ENCODE data around the gene PIP5K1B.
A peak's percentile ranks its signal among the peaks of the same experiment; 100 is the strongest.

Gene PIP5K1B

DNA sequence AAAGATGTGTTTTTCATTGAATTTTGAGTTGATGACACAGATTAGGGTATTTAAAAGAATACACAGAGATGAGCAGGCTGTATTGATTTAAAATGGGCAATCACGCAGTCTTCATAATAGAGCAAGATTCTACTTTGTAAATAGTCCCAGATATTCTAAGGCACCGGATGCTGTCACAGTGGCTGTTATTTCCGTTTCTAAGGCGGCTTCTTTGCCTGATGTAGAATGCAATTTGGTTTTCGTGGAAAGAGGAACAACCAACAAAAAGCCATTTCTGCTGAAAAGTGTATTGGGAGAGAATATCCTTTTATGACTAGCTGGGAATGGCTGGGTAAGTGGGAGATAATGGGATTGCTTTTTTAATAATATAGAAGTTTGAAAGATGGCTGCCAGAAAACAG lies 291.4 kb downstream of the PIP5K1B start:
- peak; percentile 36 to 70 (median 56) for DNase-seq

DNA sequence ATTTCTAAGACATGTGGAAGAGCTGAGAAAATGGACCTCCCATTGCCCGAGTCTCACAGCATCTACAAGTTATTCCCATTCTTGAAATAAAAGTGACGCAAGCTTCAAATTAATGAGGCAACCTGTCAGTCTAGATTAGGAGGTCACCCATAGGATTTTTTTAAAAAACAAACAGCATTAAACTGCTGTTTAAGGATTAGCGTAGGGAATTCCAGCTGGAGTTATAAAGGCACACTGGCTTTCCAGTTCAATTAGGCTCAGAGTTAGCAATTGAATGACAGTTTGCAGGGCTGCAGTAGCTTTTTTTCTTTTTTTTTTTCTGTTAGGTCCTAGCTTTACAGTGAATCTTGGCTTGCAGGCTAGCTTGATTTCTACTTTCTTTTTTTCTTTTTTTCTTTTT lies 292.6 kb downstream of the PIP5K1B start:
- no peak for DNase-seq

DNA sequence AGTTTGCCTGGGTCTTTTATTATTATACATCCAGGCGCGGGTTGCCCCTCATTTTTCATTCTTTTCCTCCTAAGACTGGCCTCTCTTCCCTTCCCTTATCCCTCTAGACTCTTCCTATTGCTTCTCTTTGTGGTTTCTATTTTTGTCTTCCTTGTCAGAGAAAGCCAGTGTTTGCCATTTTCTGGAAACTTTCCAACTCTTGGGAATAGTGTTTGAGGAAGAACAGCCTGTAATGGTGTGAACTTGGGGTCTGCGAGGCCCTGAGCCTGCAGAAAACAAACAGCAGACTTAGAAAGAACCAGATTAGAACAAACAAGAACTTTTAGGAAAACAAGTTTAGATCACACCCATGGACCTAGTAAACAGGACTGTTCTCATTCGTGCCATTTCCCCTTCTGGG lies 293.3 kb downstream of the PIP5K1B start:
- DNase-seq = peak in 1 of 4 experiments; percentile 30

DNA sequence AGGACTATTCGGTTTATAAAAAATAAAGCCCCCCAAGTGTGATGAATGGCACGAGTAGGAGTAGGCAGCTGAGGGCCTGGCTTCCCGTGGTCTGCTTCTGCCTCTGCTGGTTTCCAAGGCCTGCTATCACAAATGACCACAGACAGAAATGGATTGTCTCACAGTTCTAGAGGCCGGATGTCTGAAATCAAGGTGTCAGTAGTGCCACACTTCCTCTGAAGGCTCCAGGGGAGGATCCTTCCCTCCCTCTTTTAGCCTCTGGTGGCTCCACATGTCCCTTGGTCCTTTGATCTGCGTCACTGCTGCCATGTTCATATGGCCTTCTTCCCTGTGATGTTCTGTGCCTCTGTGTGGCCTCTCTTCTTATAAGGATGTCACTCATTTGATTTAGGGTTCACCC lies 293.8 kb downstream of the PIP5K1B start:
- DNase-seq = no peak

DNA sequence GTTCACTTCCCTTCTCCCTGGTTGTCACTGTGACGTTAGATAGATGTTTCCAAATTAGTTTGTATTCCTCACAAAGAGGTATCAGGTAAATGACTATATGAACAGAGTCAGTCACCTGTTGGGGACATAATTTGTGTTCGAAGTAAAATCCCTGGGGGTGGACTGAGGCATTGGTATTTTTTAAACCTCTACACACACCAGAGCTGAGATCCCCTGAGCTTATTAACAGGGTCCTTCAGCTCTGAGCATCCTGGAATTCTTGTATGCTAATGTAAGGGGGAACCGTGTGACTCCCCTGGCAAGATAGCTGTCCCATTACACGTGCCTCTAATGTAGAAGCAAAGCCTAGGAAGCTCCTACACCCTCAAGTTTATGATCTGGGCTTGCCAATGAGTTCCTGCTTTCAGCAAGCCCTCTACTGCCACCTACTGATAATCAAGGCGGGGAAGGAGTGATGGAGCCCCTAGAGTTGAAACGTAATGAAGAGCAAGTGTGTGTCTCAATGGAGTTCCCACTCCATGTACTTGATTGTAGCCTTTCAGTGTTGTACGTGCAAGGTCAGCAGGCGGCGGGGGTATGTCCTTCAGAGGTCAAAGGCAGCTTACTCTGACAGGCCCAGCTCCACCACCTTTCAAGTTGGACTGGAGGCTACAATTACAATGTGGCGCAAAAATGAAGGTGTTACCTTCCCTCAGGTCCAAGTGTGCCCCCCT lies 294.5 kb downstream of the PIP5K1B start:
- DNase-seq = peak; percentile 79 to 90 (median 86)

DNA sequence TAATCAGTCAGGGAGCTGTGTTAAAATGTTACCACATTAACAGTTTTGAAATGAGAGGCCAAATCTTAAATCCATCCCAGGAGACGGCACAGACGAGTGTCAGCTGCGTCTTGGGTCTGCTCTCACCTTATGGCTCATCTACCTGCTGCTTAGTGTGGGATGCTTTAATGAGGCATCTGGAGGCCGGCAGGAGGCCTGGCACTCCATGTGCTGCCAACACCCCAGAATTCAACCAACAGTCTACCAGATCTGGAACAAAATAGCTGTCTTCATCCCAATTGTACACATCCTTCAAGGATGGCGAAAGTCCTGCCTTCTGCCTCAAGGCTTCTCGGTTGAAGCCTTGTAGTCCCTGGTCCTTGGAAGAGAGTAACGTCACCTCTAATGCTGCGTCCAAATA lies 296.9 kb downstream of the PIP5K1B start:
- no peak for DNase-seq

DNA sequence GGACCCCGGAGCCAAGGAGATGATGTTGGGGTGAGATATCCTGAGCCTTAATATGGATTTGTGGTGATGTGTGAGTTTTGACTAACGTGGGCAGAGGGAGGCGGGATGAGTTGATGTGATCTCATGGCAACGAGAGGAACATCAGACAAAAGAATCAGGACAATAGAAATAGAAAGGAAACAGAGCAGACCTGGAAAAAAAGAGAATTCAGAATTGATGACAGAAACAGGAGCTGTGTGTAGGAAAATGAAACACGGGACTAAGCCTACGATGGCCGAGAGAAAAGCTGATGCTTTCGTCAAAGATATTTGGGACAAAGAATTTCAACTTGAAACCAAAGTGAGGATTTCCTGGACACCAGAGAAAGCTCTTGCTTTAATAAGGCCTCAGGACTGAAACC lies 298.0 kb downstream of the PIP5K1B start:
- no peak for DNase-seq

DNA sequence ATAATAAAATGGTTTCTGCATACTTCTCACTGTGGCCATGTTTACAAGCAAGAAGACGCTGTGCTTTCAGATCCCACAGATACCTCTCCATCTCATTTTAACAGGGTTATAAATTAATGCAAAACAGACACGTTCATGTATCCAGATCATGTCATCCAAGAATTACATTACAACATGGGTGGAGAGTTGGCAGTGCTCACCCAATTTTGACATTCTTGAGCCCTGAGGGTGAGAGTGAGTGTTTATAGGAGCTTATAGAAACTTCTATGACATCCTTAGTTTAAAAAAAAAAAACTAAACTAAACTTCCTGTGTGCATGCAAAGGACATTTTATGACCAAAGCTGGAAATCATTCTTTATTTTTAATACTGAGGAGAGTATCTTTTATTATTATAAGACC lies 299.8 kb downstream of the PIP5K1B start:
- DNase-seq = no peak

DNA sequence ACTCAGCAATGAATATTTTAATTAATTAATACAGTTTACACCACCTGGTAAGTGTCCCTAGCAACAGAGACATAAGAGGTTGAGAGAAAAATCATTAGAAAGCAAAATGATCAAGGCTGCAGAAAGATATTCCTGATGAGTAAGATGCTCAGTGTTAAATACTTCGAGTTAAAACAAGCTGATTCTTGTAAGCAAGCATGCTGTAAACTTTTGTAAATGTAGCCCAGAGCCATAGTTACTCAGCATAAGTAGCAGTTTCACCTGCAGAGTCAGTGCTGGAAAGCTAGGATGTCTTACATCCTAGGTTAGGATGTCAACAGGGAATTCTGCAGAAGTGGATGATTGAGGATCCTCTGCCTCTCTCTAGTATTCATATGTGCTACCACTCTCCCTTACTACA lies 304.7 kb downstream of the PIP5K1B start:
- DNase-seq = no peak

DNA sequence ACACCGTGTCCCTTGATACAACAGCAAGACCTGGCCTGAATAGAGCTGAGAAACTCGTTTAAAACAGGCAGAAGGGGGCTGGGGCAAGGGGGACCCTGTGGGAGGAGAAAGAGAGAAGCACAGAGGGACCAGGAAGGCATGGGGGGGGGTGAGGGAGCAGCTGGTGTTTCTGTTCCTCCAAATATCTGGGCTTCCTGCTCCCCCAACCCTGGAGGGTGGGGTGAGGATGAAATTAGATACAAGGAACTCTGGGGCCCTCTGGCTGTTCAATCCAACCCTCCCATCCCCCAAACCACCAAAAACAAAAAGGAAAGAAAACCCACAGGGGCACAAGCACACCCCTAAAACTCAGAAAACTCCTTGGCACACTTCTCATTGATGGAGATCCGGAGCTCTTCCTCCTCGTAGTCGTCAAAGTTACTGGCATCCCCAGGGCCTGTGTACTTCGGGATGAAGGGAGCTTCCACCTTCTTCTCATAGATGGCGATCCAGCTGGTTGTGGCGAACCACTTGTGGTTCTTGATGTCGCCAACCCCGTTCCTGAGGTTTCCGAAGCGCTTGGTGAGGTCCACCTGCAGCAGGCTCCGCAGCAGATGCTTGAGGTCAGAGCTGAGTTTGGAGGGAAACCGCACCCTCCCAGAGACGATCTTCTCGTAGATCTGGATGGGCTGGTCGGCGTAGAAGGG lies 307.8 kb downstream of the PIP5K1B start:
- DNase-seq = no peak

DNA sequence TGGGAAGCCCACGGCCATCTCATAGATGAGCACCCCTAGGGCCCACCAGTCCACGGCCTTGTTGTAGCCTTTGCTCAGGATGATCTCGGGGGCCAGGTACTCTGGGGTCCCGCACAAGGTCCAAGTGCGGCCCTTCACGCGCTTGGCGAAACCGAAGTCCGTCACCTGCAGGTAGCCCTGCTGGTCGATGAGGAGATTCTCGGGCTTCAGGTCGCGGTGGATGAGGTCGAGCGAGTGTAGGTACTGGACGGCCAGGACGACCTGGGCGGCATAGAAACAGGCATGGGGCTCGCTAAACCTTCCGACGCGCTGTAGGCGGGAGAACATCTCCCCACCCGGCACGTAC lies 308.3 kb downstream of the PIP5K1B start:
- no peak for DNase-seq

DNA sequence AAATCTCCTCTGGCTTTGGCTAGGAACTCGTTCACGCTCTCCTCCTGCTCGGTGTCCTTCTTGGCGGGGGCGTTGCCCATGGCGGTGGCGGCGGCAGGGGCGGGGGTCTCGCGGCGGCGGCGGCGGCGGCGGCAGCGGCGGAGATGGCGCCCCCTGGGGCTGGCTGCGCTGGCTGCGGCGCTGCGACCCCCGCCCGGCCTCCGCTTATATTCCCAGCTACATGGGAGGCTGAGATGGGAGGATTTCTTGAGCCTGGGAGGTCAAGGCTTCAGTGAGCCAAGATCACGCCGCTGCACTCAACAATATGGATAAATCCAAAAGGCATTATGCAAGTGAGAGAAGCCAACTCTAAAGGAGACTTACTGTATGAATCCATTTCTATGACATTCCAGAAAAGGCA lies 309.0 kb downstream of the PIP5K1B start, which contains the start of gene PRKACG:
TSS of gene PRKACG (minus strand) at position 101 of the 400 bp plus-strand sequence. CDS start at position 80, 21 bp downstream.
- DNase-seq = no peak

DNA sequence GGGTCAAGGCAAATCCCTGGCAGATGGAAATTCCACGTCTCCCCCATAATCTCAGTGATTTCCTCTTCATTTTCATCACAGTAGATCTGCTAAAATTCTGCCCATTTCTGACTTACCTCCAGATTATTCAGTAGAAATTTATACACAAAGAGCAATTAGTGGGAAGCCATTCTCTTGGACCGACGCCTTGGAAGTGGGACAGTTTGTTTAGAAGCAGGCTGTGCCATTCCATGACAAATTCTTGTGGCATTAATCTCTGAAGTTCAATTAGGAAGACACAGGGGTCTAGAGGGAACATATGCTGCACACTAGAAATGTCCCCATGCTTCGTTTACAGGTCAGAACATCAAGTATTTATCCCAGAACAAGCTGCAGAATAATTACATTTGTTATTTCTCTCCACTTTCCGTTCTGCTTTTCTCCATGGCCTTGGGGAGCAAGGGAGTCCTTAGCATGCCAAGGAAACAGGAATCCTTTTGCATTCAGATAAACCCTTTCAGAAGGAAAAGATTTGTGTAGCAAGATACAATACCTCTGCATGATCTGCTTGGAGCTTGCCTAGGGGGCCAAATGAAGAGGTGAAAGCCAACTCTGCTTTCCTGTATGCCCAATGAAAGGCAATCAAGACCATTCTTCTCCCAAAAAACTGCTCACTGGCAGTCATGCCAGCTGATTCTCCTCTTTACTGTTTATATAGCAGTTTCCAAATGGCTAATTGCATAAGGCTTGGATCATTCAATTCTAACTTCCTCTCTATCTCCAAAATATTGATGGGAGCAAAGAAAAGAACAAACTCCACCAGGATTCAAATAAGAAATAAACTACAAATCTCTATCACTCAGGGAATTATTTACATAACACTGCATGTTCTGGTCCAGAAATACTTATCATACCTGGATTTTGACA lies 311.4 kb downstream of the PIP5K1B start:
- DNase-seq = no peak

DNA sequence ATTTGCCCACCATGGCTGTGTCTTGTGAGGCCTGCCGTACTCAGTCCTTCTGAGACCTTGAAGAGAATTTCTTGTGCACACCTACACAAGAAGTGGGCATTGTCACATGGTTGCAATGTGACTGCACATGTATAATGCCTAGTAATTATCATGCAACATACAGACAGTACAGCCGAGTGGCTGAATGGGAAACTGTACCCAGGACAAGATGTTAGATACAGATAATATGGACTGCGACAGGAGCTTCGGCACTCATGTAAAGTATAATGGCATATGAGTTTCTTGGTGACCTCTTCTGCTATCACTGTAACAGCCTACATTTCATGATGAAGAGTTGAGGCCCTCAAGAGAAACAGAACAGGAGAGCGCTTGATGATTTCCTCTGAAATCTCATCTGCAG lies 313.7 kb downstream of the PIP5K1B start:
- DNase-seq = no peak

DNA sequence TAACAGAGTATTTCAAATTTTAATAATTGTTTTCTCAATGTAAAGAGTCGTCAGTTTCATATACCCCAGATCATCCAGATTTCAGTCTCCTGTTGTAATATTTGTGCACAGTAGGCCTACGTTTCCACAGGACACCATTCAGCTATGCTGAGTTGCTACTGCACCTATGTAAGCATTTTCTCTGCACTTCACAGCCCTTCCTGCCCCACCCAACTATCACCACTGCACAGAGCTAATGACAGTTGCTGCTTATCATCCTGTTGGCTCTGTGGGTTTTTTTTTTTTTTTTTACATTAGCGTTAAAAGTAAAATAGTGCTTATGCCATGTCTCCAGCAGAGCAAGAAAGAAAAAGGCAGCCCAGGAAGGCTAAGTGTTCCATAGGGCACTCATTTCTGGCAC lies 314.8 kb downstream of the PIP5K1B start:
- no peak for DNase-seq

DNA sequence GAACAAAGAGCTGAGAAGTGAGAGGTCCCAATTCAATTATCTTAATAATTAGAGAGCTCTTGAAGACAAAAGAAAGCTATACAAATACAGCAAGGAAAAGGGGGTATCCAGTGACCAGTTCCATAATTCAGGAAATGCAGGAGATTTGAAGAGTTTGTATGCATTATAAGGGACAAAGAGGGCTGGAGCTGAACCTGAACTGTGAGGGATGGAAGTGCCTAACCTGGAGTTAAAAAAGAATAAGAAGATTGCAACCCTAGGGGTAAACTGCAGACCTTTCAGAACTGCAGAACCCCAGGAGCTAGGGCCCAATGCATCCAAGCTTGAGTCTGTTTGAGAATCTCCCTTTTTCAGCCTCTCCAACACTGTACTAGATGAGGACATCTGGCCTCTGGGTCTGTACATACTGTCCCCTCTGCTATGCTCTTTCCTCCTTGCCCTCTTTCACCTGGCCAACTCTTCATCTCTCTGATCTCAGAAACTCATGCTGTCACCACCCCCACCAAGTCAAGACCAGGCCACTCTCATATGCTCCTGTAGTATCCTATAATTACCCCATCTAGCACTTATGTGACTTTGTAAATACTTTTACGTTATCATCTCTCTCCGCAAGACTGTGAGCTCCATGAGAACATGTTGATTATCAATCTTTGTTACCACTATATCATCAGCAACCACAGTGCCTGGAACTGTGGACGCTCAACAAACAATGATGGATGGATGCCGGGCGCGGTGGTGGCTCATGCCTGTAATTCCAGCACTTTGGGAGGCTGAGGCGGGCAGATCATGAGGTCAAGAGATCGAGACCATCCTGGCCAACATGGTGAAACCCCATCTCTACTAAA lies 315.5 kb downstream of the PIP5K1B start:
- no peak for DNase-seq

DNA sequence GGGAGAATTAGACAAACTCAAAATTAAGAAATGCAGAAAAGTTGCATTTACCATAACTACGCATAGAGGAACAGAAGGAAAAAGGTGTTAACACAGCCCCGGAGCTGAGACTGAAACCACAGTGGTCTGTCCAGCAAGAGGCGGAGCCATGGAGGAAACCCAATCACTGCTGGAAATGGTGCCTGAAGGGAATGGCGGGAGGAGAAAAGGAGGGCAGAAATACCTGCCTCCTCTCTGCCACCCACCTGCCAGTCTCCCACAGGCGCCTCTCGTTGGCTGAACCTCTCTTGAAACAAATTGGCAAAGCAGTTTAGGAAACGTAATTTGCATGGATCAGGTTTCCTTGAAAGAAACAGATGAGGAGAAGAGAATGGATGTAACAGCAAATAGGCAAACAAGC lies 318.6 kb downstream of the PIP5K1B start:
- no peak for DNase-seq

DNA sequence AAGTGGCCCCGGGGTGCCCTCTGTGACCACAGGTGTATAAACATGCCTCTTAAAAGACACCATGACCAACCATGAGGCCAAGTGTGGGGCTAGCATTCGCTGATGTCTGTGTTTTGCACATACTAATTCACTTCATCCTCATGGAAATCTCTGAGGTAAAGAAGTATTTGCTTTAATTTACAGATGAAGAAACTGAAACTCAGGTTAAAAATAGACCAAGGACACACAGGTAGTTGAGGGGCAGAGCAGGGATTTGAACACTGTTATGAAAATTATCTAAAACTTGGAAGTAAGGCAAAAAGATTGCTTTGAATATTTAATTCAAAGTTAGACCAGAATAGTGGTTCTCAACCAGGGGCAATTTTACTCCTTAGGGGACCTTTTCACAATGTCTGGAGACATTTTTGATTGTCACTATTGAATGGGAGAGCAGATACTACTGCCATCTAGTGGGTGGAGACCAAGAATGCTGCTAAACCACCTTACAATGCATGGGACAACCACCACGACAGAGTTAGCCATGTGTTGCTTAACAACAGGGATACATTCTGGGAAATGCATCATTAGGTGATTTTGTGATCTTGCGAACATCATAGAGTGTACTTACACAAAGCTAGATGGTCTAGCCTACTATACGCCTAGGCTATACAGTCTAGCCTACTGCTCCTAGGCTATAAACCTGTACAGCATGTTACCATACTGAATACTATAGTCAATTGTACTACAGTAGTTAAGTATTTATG lies 322.5 kb downstream of the PIP5K1B start:
- peak; percentile 55 to 76 (median 64) for DNase-seq

DNA sequence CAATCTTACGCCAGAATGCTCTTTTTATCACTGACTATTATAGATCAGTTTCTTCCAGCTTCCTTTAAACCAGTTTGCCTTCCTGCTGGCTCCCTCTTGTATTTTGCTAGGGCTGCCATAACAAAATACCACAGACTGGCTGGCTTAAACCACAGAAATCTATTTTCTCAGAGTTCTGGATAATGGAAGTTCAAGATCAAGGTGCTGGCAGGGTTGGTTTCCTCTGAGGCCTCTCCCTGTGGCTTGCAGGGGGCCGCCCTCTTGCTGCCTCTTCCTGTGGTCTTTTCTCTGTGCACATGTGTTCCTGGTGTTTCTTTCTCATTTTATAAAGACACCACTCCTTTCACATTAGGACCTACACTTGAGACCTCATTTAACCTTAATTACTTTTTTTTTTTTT lies 323.7 kb downstream of the PIP5K1B start:
- no peak for DNase-seq

DNA sequence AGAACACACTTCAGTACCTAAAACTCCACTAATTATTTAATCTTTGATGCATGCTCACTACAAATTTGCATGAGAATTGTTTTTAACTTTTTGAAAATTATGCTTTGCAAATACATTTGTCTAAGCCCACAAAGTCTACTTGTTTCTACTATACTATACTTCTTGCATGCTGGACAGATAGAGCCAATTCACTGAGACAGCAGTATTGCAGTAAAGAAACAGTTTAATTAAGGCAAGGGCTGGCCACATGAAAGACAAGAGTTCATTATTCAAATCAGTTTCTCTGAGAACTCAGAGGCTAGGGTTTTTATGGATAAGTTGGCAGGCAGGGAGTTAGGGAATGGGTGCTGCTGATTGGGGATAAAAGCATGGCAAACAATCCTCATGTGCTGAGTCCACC lies 324.5 kb downstream of the PIP5K1B start:
- no peak for DNase-seq

DNA sequence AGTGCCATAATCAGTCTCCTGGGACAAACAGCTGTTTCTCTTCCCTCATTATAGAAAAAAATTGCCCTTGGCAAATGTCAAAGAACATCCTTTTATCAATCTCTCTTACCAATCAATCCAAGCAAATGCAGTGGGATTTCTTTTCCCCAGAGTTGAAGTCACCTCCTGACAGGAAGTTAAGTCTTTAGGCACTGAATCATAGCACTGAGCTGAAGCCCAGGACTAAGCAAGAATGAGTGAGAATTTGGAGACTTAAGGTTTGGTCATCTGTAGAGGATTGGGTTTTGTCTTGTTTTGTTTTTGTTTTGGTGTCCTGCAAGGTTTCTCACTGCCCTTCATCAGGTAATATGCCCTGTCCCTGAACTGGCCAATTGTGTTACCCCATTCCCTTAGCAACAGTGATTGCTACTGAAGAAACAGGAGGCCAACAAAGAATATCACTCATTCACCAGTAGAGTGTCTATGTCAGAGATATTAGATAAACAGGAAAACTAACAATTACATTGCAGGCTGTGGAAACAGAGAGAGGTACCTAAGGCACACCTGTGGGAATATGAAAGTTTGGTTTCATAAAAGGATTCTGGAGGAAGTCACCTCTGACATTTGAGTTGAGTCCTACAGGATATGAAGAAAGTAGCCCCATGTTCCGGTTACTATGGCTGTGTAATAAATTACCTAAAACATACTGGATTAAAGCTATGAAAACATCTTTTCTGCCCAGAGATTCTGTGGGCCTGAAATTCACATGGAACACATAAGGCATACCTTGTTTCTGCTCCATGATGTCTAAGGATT lies 326.0 kb downstream of the PIP5K1B start:
- DNase-seq = peak in 3 of 4 experiments; percentile 18 to 35 (median 28)
